ENCODE measurements around the gene B4GALT1.

Gene B4GALT1

GRCh38 chr9:33138768-33139167 is 28.4 kb downstream of the B4GALT1 start:
- DNase-seq, result no peak

GRCh38 chr9:33137781-33138264 is 29.3 kb downstream of the B4GALT1 start:
- no peak for DNase-seq

- no peak for DNase-seq
These were observed 30.1 kb downstream of the B4GALT1 start for GRCh38 chr9:33136721-33137670.

GRCh38 chr9:33135470-33135958 is 31.6 kb downstream of the B4GALT1 start:
- DNase-seq, result no peak

GRCh38 chr9:33135031-33135461 is 32.1 kb downstream of the B4GALT1 start:
- no peak for DNase-seq

- DNase-seq, result no peak
These were observed 34.0 kb downstream of the B4GALT1 start for GRCh38 chr9:33133186-33133585.

GRCh38 chr9:33131790-33132772 is 35.1 kb downstream of the B4GALT1 start:
- DNase-seq, result no peak

- no peak for DNase-seq
These were observed 36.0 kb downstream of the B4GALT1 start for GRCh38 chr9:33130961-33131789.

- no peak for DNase-seq
These were observed 37.0 kb downstream of the B4GALT1 start for GRCh38 chr9:33129886-33130881.

GRCh38 chr9:33129251-33129885 is 37.8 kb downstream of the B4GALT1 start:
- no peak for DNase-seq

- DNase-seq, result no peak
These were observed 38.6 kb downstream of the B4GALT1 start for GRCh38 chr9:33128570-33128969.

- no peak for DNase-seq
These were observed 39.3 kb downstream of the B4GALT1 start for GRCh38 chr9:33127881-33128280.

- no peak for DNase-seq
These were observed 41.0 kb downstream of the B4GALT1 start for GRCh38 chr9:33125871-33126823.

- DNase-seq, result no peak
These were observed 41.7 kb downstream of the B4GALT1 start for GRCh38 chr9:33125461-33125860.

- DNase-seq, result no peak
These were observed 42.3 kb downstream of the B4GALT1 start for GRCh38 chr9:33124751-33125381.

- no peak for DNase-seq
These were observed 43.1 kb downstream of the B4GALT1 start for GRCh38 chr9:33124046-33124445.

- no peak for DNase-seq
These were observed 43.6 kb downstream of the B4GALT1 start for GRCh38 chr9:33123407-33124031.

GRCh38 chr9:33120620-33121019 is 46.5 kb downstream of the B4GALT1 start:
- DNase-seq, result no peak

Data from NCI-H1930 (cell line).